PC-9 (cell line): ENCODE results near the gene R3HDML. TPM values are rescaled to one million over a fixed set of nuclear protein-coding genes. Genes with fewer than 3 reads are reported as not detected.

ENCODE experiments used
- BruUV-seq: library from RNA; stranded (reverse); fragments of 400-500 nt; replicated peaks from 2 replicates; lab custom pipeline; 2021; lab: Mats Ljungman, UMichigan
- CTCF ChIA-PET: fragments of 300-600 bp; sonication (Branson Sonifier 250); formaldehyde crosslinking; loops from one replicate; lab custom pipeline; 2022; ENCODE audit warnings: antibody characterized with exemption; lab: Charles Lee
- POLR2A ChIA-PET: fragments of 300-600 bp; sonication (Branson Sonifier 250); formaldehyde crosslinking; loops from one replicate; lab custom pipeline; 2022; ENCODE audit warnings: antibody characterized with exemption; ENCODE audit not compliant: unreplicated experiment; lab: Charles Lee
- DNase-seq, 2 experiments: peaks; one replicate each; pipeline versions ENCODE4 v3.0.0 to v3.0.0-alpha.2; 2015 to 2022; ENCODE audit warnings: mixed read lengths in 1 of 2
- H2AFZ ChIP-seq: fragments of 200-600 bp; sonication (generic); 2 replicates; pipeline ENCODE4 v1.8.1; 2017; ENCODE audit warnings: antibody characterized with exemption
- H3F3A ChIP-seq: fragments of 200-600 bp; sonication (generic); 2 replicates; pipeline ENCODE4 v1.8.1; 2017; ENCODE audit warnings: antibody characterized with exemption, mild to moderate bottlenecking, low read depth; ENCODE audit not compliant: insufficient read depth
- H3K27ac ChIP-seq: fragments of 200-600 bp; sonication (generic); 2 replicates; pipeline ENCODE4 v1.6.1; 2016; ENCODE audit warnings: mixed run types
- H3K27me3 ChIP-seq: fragments of 200-600 bp; sonication (generic); 2 replicates; pipeline ENCODE4 v1.6.1; 2016; ENCODE audit warnings: low read depth, mixed run types; ENCODE audit not compliant: insufficient read depth
- H3K36me3 ChIP-seq: fragments of 200-600 bp; sonication (generic); 2 replicates; pipeline ENCODE4 v1.6.1; 2016; ENCODE audit warnings: low read depth, mixed run types
- H3K4me1 ChIP-seq: fragments of 200-600 bp; sonication (generic); replicated peaks from 2 replicates; pipeline ENCODE4 v1.6.1; 2016; ENCODE audit warnings: mixed run types; ENCODE audit not compliant: insufficient read depth
- H3K4me2 ChIP-seq: fragments of 200-600 bp; sonication (generic); 2 replicates; pipeline ENCODE4 v1.6.1; 2017; ENCODE audit warnings: mixed run types
- H3K4me3 ChIP-seq: fragments of 200-600 bp; sonication (generic); 2 replicates; pipeline ENCODE4 v1.6.1; 2016; ENCODE audit warnings: mixed run types
- H3K79me2 ChIP-seq: fragments of 200-600 bp; sonication (generic); 2 replicates; pipeline ENCODE4 v1.6.1; 2017; ENCODE audit warnings: low read depth, mixed run types
- H3K9me2 ChIP-seq: fragments of 200-600 bp; sonication (generic); 2 replicates; pipeline ENCODE4 v1.8.1; 2017; ENCODE audit warnings: mild to moderate bottlenecking; ENCODE audit not compliant: insufficient read depth
- H3K9me3 ChIP-seq: fragments of 200-600 bp; sonication (generic); 2 replicates; pipeline ENCODE4 v1.8.1; 2016; ENCODE audit warnings: low read depth; ENCODE audit not compliant: insufficient read depth
- H4K20me1 ChIP-seq: fragments of 200-600 bp; sonication (generic); 2 replicates; pipeline ENCODE4 v1.8.1; 2017; ENCODE audit not compliant: insufficient read depth
- EZH2 ChIP-seq: fragments of 200-600 bp; sonication (generic); IDR thresholded peaks from 2 replicates; pipeline ENCODE4 v1.8.0; 2017; ENCODE audit warnings: antibody characterized with exemption, low read depth
- intact Hi-C: fragments of 100-400 bp; cut with micrococcal nuclease; formaldehyde crosslinking; loops from one replicate; pipeline ENCODE4 v1.10.0; 2022; ENCODE audit not compliant: unreplicated experiment
- total RNA-seq: library from RNA; stranded (reverse); gene quantifications from 2 replicates; pipeline ENCODE4 v1.2.3, GENCODE V29; 2021
- TF ChIP-seq, protein P1 (sequence below): fragments of 200-600 bp; sonication (generic); conservative IDR thresholded peaks from 2 replicates; pipeline ENCODE4 v1.6.1; 2017; ENCODE audit warnings: mixed run types, antibody characterized with exemption, mild to moderate bottlenecking, moderate library complexity

Gene R3HDML
- total RNA-seq, 1 experiment from 2014 or later, result not detected

DNA sequence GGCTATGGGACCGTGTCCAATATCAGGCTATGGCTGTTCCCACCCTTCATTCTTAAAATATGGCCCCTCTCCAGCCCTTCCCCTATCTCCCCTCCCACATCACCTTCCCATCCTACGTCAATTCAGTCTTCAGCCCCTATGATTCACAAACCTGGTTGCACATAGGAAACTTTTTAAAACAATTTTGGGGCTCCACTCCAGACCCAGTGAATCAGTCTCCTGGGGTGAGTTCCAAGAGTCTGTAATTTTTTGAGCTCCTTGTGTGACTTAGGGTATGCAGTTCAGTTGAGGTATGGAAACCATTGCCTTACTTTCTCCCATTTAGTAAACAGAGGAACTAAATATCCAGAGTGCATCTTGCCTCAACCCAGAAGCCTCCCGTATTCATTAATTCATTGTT, 24.2 kb downstream of the R3HDML start:
- intact Hi-C loops, result no loop called here
- no peak overlapping the region for H3K4me2 ChIP-seq
- H3F3A ChIP-seq, result no peaks in the 10 kb centered on the region
- no peak for DNase-seq
- BruUV-seq, result no TSS peak
- CTCF ChIA-PET, result no interaction called here
- H3K4me1 ChIP-seq, result no peaks in the 10 kb centered on the region
- no peak overlapping the region for H3K27ac ChIP-seq
- no peaks in the 10 kb centered on the region for H4K20me1 ChIP-seq
- TF ChIP-seq, protein P1, sequence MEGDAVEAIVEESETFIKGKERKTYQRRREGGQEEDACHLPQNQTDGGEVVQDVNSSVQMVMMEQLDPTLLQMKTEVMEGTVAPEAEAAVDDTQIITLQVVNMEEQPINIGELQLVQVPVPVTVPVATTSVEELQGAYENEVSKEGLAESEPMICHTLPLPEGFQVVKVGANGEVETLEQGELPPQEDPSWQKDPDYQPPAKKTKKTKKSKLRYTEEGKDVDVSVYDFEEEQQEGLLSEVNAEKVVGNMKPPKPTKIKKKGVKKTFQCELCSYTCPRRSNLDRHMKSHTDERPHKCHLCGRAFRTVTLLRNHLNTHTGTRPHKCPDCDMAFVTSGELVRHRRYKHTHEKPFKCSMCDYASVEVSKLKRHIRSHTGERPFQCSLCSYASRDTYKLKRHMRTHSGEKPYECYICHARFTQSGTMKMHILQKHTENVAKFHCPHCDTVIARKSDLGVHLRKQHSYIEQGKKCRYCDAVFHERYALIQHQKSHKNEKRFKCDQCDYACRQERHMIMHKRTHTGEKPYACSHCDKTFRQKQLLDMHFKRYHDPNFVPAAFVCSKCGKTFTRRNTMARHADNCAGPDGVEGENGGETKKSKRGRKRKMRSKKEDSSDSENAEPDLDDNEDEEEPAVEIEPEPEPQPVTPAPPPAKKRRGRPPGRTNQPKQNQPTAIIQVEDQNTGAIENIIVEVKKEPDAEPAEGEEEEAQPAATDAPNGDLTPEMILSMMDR, result no peak
- TF ChIP-seq EZH2, result no peak
- H3K9me2 ChIP-seq, result no peaks in the 10 kb centered on the region
- POLR2A ChIA-PET, result interaction anchor here (0.6 kb wide), 1 partner anchor 14 kb away, joined by 3 read pairs; no protein-coding TSS in a partner anchor
- no peak overlapping the region for H3K4me3 ChIP-seq
- H3K27me3 ChIP-seq, result peaks cover 40% of the 10 kb centered on the region
- no peaks in the 10 kb centered on the region for H3K36me3 ChIP-seq
- no peak overlapping the region for H2AFZ ChIP-seq
- H3K79me2 ChIP-seq, result no peaks in the 10 kb centered on the region
- no peaks in the 10 kb centered on the region for H3K9me3 ChIP-seq

DNA sequence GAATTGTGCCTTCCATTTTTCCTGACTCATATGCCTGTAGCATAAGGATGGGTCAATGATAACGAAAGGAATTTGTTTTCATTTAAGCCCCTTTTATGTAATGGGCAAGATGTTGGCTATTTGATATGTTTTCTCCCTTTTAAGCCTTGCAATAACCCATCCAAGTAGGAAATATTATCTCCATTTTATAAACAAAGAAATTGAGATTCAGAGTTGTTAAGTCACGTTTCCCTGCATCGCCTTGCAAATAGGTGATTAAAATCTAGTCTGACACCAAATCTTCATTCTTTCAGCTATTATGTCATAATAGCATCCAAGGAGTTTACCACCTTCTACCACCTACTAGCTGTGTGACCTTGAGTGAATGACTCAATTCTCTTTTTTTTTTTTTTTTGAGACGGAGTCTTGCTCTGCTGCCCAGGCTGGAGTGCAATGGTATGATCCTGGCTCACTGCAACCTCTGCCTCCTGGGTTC, 25.7 kb downstream of the R3HDML start:
- Histone ChIP-seq H3K4me2 (no peak overlapping the region), H2AFZ (no peak overlapping the region), H3K79me2 (no peaks in the 10 kb centered on the region), H3K27me3 (peaks cover 29% of the 10 kb centered on the region), H3K36me3 (no peaks in the 10 kb centered on the region), H3F3A (no peaks in the 10 kb centered on the region), H3K4me3 (no peak overlapping the region), H3K27ac (no peak overlapping the region), H3K9me2 (no peaks in the 10 kb centered on the region), H3K9me3 (no peaks in the 10 kb centered on the region), H4K20me1 (no peaks in the 10 kb centered on the region), H3K4me1 (no peaks in the 10 kb centered on the region)
- intact Hi-C loops, result no loop called here
- TF ChIP-seq, protein P1, result no peak
- no peak for TF ChIP-seq EZH2
- POLR2A ChIA-PET, result no interaction called here
- no peak for DNase-seq
- CTCF ChIA-PET, result no interaction called here
- BruUV-seq, result no TSS peak

DNA sequence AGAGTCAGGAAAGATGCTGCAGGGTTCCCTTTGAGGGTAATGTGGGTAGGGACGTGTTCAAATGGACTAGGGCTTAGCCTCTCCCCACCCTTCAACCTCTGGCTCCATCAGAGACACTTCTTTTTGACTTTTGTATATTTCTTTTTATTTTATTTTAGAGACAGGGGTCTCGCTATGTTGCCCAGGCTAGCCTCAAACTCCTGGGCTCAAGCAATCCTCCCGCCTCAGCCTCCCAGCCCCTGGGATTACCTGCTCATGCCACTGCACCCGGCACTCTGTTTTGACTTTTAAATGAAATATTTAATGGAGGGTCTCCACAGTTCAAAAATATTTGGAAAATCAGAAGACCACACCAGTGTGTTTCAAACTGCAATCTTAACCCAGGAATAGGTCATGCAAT, 27.2 kb downstream of the R3HDML start:
- ChIA-PET POLR2A (no interaction called here), CTCF (interaction anchor here (0.6 kb wide), 1 partner anchor 20 kb away, joined by 3 read pairs; no protein-coding TSS in a partner anchor)
- no peaks in the 10 kb centered on the region for H3K9me2 ChIP-seq
- H3K4me1 ChIP-seq, result no peaks in the 10 kb centered on the region
- H3F3A ChIP-seq, result no peaks in the 10 kb centered on the region
- no peaks in the 10 kb centered on the region for H3K36me3 ChIP-seq
- BruUV-seq, result no TSS peak
- TF ChIP-seq, protein P1, result no peak
- TF ChIP-seq EZH2, result no peak
- H3K9me3 ChIP-seq, result no peaks in the 10 kb centered on the region
- H3K4me2 ChIP-seq, result no peak overlapping the region
- no peaks in the 10 kb centered on the region for H3K79me2 ChIP-seq
- intact Hi-C loops, result no loop called here
- no peak for DNase-seq
- no peak overlapping the region for H2AFZ ChIP-seq
- no peaks in the 10 kb centered on the region for H4K20me1 ChIP-seq
- no peak overlapping the region for H3K27ac ChIP-seq
- H3K27me3 ChIP-seq, result peaks cover 17% of the 10 kb centered on the region
- no peak overlapping the region for H3K4me3 ChIP-seq
